GM19193 (cell line): ENCODE data around the gene KLRC1.

Source experiments
- POLR2A ChIP-seq: IDR thresholded peaks from 4 replicates; pipeline ENCODE4 v1.6.1; 2011; ENCODE audit not compliant: insufficient read depth, insufficient read length; ENCODE audit errors: extremely low read depth

The KLRC1 gene

GRCh38 chr12:10400829-10401228 lies 52.3 kb downstream of the KLRC1 start:
- TF ChIP-seq POLR2A: no peak

GRCh38 chr12:10398168-10398567 lies 55.0 kb downstream of the KLRC1 start:
- TF ChIP-seq POLR2A: no peak

GRCh38 chr12:10397296-10397695 lies 55.9 kb downstream of the KLRC1 start:
- TF ChIP-seq POLR2A: no peak
